HepG2 (cell line): Measurements from ENCODE around the gene IL10.

Experiments
- ZBTB37 ChIP-seq: sonication (generic); formaldehyde crosslinking; IDR thresholded peaks from 2 replicates; pipeline ENCODE4 v1.4.0; 2020; ENCODE audit warnings: mild to moderate bottlenecking, missing genetic modification reagents
- TF ChIP-seq, protein P1 (sequence below): sonication (generic); formaldehyde crosslinking; IDR thresholded peaks from 2 replicates; pipeline ENCODE4 v1.8.1; 2022; ENCODE audit warnings: low read depth, mild to moderate bottlenecking, missing genetic modification reagents
- TF ChIP-seq, protein P2 (sequence below): sonication (generic); formaldehyde crosslinking; IDR thresholded peaks from 2 replicates; pipeline ENCODE4 v1.5.0; 2020; ENCODE audit warnings: mild to moderate bottlenecking, missing genetic modification reagents, moderate library complexity

DNA sequence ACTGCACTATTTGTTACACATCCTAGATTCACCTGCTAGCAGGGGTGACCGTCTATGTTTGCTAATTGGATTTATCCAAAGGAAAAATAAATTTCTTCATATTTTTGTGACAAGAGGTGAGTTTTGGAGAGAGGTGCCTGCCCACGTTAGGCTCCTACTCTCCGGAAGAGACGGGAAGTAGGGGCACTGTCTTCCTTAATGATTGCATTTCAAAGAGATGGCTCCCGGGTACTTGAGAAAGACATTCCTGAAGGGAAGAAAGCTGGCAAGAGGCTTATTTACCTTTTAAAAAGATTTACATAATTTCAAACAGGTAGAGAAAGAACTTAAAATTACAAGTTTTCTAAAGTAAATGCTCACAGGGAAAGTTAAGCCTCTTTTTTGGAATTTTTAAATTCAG lies 20.4 kb downstream of the IL10 start:
- no peak for TF ChIP-seq ZBTB37 (CRISPR knock-in tag)
- TF ChIP-seq, protein P1, sequence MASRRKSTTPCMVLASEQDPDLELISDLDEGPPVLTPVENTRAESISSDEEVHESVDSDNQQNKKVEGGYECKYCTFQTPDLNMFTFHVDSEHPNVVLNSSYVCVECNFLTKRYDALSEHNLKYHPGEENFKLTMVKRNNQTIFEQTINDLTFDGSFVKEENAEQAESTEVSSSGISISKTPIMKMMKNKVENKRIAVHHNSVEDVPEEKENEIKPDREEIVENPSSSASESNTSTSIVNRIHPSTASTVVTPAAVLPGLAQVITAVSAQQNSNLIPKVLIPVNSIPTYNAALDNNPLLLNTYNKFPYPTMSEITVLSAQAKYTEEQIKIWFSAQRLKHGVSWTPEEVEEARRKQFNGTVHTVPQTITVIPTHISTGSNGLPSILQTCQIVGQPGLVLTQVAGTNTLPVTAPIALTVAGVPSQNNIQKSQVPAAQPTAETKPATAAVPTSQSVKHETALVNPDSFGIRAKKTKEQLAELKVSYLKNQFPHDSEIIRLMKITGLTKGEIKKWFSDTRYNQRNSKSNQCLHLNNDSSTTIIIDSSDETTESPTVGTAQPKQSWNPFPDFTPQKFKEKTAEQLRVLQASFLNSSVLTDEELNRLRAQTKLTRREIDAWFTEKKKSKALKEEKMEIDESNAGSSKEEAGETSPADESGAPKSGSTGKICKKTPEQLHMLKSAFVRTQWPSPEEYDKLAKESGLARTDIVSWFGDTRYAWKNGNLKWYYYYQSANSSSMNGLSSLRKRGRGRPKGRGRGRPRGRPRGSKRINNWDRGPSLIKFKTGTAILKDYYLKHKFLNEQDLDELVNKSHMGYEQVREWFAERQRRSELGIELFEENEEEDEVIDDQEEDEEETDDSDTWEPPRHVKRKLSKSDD (CRISPR knock-in tag): no peak
- TF ChIP-seq, protein P2, sequence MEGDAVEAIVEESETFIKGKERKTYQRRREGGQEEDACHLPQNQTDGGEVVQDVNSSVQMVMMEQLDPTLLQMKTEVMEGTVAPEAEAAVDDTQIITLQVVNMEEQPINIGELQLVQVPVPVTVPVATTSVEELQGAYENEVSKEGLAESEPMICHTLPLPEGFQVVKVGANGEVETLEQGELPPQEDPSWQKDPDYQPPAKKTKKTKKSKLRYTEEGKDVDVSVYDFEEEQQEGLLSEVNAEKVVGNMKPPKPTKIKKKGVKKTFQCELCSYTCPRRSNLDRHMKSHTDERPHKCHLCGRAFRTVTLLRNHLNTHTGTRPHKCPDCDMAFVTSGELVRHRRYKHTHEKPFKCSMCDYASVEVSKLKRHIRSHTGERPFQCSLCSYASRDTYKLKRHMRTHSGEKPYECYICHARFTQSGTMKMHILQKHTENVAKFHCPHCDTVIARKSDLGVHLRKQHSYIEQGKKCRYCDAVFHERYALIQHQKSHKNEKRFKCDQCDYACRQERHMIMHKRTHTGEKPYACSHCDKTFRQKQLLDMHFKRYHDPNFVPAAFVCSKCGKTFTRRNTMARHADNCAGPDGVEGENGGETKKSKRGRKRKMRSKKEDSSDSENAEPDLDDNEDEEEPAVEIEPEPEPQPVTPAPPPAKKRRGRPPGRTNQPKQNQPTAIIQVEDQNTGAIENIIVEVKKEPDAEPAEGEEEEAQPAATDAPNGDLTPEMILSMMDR (CRISPR knock-in tag): no peak
